ENCODE data around the gene CAPN10. TPM values are rescaled to one million over a fixed set of nuclear protein-coding genes. Genes with fewer than 3 reads are reported as not detected.

Gene CAPN10
- total RNA-seq, 1 donor: 21.0 TPM

- TF ChIP-seq CTCF (IDR thresholded peaks at IDR 0.05; ENCODE audit: extremely low read depth, low read depth, low read length): no peak
- no peak overlapping the region for H3K27ac ChIP-seq (ENCODE audit: low read depth, low read length)
- H2AFZ ChIP-seq (ENCODE audit: low read length): no peak overlapping the region
- H3K4me3 ChIP-seq (ENCODE audit: insufficient read depth, low read length): no peak overlapping the region
- H3K36me3 ChIP-seq (ENCODE audit: insufficient read depth, low read length): no peaks in the 10 kb centered on the region
- no peaks in the 10 kb centered on the region for H3K9me3 ChIP-seq (ENCODE audit: low read depth, low read length)
- DNase-seq (ENCODE audit: insufficient read length, low spot score, missing footprints): peak; percentile 54
- no peaks in the 10 kb centered on the region for H4K20me1 ChIP-seq (ENCODE audit: insufficient read depth, low read length)
- no peaks in the 10 kb centered on the region for H3K79me2 ChIP-seq (ENCODE audit: insufficient read depth, low read length)
- no peak overlapping the region for H3K4me2 ChIP-seq (ENCODE audit: insufficient read depth, low read length)
- peaks cover 9% of the 10 kb centered on the region for H3K4me1 ChIP-seq (ENCODE audit: insufficient read depth, low read length)
- H3K27me3 ChIP-seq (ENCODE audit: insufficient read depth, low read length): no peaks in the 10 kb centered on the region
These were observed 36.1 kb downstream of the CAPN10 start for GRCh38 chr2:240622531-240623235.

- Histone ChIP-seq H3K36me3 (ENCODE audit: insufficient read depth, low read length) (no peaks in the 10 kb centered on the region), H2AFZ (ENCODE audit: low read length) (no peak overlapping the region), H3K27me3 (ENCODE audit: insufficient read depth, low read length) (no peaks in the 10 kb centered on the region), H3K27ac (ENCODE audit: low read depth, low read length) (no peak overlapping the region), H3K9me3 (ENCODE audit: low read depth, low read length) (no peaks in the 10 kb centered on the region), H4K20me1 (ENCODE audit: insufficient read depth, low read length) (no peaks in the 10 kb centered on the region), H3K4me1 (ENCODE audit: insufficient read depth, low read length) (peaks cover 9% of the 10 kb centered on the region), H3K4me3 (ENCODE audit: insufficient read depth, low read length) (no peak overlapping the region), H3K79me2 (ENCODE audit: insufficient read depth, low read length) (no peaks in the 10 kb centered on the region), H3K4me2 (ENCODE audit: insufficient read depth, low read length) (no peak overlapping the region)
- DNase-seq (ENCODE audit: insufficient read length, low spot score, missing footprints): peak; percentile 50
- no peak for TF ChIP-seq CTCF (IDR thresholded peaks at IDR 0.05; ENCODE audit: extremely low read depth, low read depth, low read length)
These were observed 37.0 kb downstream of the CAPN10 start for GRCh38 chr2:240623531-240624010.

GRCh38 chr2:240624011-240624949, 37.7 kb downstream of the CAPN10 start:
- no peak for TF ChIP-seq CTCF (IDR thresholded peaks at IDR 0.05; ENCODE audit: extremely low read depth, low read depth, low read length)
- no peaks in the 10 kb centered on the region for H3K79me2 ChIP-seq (ENCODE audit: insufficient read depth, low read length)
- no peak overlapping the region for H3K4me3 ChIP-seq (ENCODE audit: insufficient read depth, low read length)
- H3K9me3 ChIP-seq (ENCODE audit: low read depth, low read length): no peaks in the 10 kb centered on the region
- peak; percentile 78 for DNase-seq (ENCODE audit: insufficient read length, low spot score, missing footprints)
- no peaks in the 10 kb centered on the region for H3K27me3 ChIP-seq (ENCODE audit: insufficient read depth, low read length)
- no peaks in the 10 kb centered on the region for H4K20me1 ChIP-seq (ENCODE audit: insufficient read depth, low read length)
- H2AFZ ChIP-seq (ENCODE audit: low read length): no peak overlapping the region
- H3K4me2 ChIP-seq (ENCODE audit: insufficient read depth, low read length): no peak overlapping the region
- peaks cover 9% of the 10 kb centered on the region for H3K4me1 ChIP-seq (ENCODE audit: insufficient read depth, low read length)
- no peak overlapping the region for H3K27ac ChIP-seq (ENCODE audit: low read depth, low read length)
- no peaks in the 10 kb centered on the region for H3K36me3 ChIP-seq (ENCODE audit: insufficient read depth, low read length)

All from osteoblast (primary cell).